BE2C (cell line): ENCODE data around the gene THSD7A.

Experiments used
- DNase-seq: peaks from one replicate; pipeline ENCODE4 v3.0.0-alpha.2; 2020
- H3K27me3 ChIP-seq: fragments of 250-450 bp; sonication (Bioruptor Pico); 2 replicates; pipeline ENCODE4 v1.5.1; 2020; ENCODE audit warnings: mild to moderate bottlenecking
- H3K36me3 ChIP-seq: fragments of 250-450 bp; sonication (Bioruptor Pico); 2 replicates; pipeline ENCODE4 v1.5.1; 2020; ENCODE audit warnings: mild to moderate bottlenecking
- H3K4me1 ChIP-seq: fragments of 250-450 bp; sonication (Bioruptor Pico); 2 replicates; pipeline ENCODE4 v1.5.1; 2020
- H3K4me3 ChIP-seq: 2 replicates; pipeline ENCODE4 v1.5.1; 2011; ENCODE audit warnings: low read depth, low read length
- H3K9me3 ChIP-seq: fragments of 250-450 bp; sonication (Bioruptor Pico); 2 replicates; pipeline ENCODE4 v1.5.1; 2020
- TF ChIP-seq, protein P1 (sequence below): IDR thresholded peaks from 2 replicates; pipeline ENCODE4 v1.5.1; 2012; ENCODE audit warnings: mild to moderate bottlenecking, low read depth, low read length

THSD7A gene

GRCh38 chr7:11601761-11602160 lies 230.2 kb downstream of the THSD7A start:
- H3K27me3 ChIP-seq: no peaks in the 10 kb centered on the region
- no peak overlapping the region for H3K4me3 ChIP-seq
- no peak for DNase-seq
- H3K36me3 ChIP-seq: no peaks in the 10 kb centered on the region
- no peaks in the 10 kb centered on the region for H3K9me3 ChIP-seq
- TF ChIP-seq, protein P1, sequence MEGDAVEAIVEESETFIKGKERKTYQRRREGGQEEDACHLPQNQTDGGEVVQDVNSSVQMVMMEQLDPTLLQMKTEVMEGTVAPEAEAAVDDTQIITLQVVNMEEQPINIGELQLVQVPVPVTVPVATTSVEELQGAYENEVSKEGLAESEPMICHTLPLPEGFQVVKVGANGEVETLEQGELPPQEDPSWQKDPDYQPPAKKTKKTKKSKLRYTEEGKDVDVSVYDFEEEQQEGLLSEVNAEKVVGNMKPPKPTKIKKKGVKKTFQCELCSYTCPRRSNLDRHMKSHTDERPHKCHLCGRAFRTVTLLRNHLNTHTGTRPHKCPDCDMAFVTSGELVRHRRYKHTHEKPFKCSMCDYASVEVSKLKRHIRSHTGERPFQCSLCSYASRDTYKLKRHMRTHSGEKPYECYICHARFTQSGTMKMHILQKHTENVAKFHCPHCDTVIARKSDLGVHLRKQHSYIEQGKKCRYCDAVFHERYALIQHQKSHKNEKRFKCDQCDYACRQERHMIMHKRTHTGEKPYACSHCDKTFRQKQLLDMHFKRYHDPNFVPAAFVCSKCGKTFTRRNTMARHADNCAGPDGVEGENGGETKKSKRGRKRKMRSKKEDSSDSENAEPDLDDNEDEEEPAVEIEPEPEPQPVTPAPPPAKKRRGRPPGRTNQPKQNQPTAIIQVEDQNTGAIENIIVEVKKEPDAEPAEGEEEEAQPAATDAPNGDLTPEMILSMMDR: no peak
- no peaks in the 10 kb centered on the region for H3K4me1 ChIP-seq

DNA sequence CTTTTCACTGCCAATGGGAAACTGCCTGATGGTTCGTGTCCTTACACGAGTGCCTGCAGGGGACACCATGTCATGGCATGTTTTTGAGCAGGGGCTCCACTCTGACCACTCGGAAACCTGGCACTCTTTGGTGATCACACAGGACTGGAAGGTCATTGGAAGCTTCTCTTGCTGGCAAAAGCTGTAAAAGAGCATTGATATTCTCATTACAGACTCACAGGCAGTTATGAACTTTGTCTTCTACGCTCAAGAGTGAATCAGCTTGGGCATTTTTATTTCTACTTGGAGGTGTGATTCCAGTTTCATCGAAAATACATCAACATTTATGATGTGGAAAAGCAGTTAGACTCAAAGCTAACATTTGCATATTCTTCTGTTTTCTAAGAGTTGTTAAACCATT lies 238.7 kb downstream of the THSD7A start:
- no peak overlapping the region for H3K4me3 ChIP-seq
- no peaks in the 10 kb centered on the region for H3K4me1 ChIP-seq
- TF ChIP-seq, protein P1: no peak
- no peaks in the 10 kb centered on the region for H3K27me3 ChIP-seq
- no peak for DNase-seq
- H3K9me3 ChIP-seq: no peaks in the 10 kb centered on the region
- H3K36me3 ChIP-seq: peaks cover 7% of the 10 kb centered on the region; the same call in 1 of the 2 replicates

DNA sequence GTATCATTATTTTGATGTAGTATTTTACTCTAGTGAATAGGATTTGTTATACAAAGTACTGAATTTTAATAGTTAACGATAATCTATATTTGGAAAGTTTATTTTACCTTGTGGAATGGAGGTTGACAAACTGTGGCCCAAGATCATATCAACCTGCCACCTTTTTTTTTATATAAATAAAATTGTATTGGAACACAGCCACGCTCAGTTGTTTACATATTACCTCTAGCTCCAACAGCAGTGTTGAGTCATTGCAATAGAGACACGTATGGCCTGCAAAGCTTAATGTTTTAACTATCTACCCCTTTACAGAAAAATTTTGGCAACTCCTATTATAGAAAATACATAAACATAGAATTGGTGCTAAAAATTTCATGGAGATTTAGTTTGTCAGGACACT lies 239.3 kb downstream of the THSD7A start:
- H3K27me3 ChIP-seq: no peaks in the 10 kb centered on the region
- TF ChIP-seq, protein P1: no peak
- no peak for DNase-seq
- peaks cover 7% of the 10 kb centered on the region; the same call in 1 of the 2 replicates for H3K36me3 ChIP-seq
- H3K4me1 ChIP-seq: no peaks in the 10 kb centered on the region
- no peak overlapping the region for H3K4me3 ChIP-seq
- no peaks in the 10 kb centered on the region for H3K9me3 ChIP-seq

- H3K27me3 ChIP-seq: no peaks in the 10 kb centered on the region
- DNase-seq: no peak
- TF ChIP-seq, protein P1: no peak
These were observed 240.1 kb downstream of the THSD7A start for GRCh38 chr7:11591943-11592342.

GRCh38 chr7:11591055-11591633 lies 240.9 kb downstream of the THSD7A start:
- no peak for DNase-seq
- Histone ChIP-seq H3K9me3 (no peaks in the 10 kb centered on the region), H3K36me3 (peaks cover 7% of the 10 kb centered on the region), H3K4me1 (no peaks in the 10 kb centered on the region), H3K27me3 (no peaks in the 10 kb centered on the region), H3K4me3 (no peak overlapping the region)
- TF ChIP-seq, protein P1: no peak

More at GRCh38 chr7:11591943-11592342, 240.1 kb downstream of the THSD7A start:
- peaks cover 7% of the 10 kb centered on the region for H3K36me3 ChIP-seq
- no peaks in the 10 kb centered on the region for H3K4me1 ChIP-seq
- no peaks in the 10 kb centered on the region for H3K9me3 ChIP-seq
- H3K4me3 ChIP-seq: no peak overlapping the region

DNA sequence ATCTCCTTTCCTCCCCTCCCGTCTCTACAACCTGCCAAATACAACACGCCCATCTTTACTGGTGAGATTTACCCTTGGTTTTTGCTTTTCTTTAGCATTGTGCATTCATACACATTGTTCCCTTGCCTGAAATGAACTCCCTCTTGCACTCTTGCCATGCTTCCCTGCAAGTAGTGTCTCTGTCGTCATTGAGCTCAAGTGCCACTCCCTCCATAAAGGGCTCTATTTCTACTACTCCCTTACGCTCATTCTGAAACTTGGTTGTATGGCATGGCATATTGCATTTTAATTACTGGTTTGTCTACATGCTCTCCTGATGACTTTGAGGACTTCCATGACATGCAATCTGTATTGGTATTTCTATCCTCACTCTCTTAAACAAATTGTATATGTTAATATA lies 242.7 kb downstream of the THSD7A start:
- DNase-seq: no peak
- Histone ChIP-seq H3K27me3 (no peaks in the 10 kb centered on the region), H3K9me3 (no peaks in the 10 kb centered on the region), H3K36me3 (peaks cover 10% of the 10 kb centered on the region), H3K4me3 (no peak overlapping the region), H3K4me1 (peaks cover 4% of the 10 kb centered on the region; the same call in 1 of the 2 replicates)
- TF ChIP-seq, protein P1: no peak
